ENCODE measurements around the gene THRA.

- TF ChIP-seq CTCF (IDR thresholded peaks at IDR 0.05), result no peak
- TF ChIP-seq TCF7L2 (IDR thresholded peaks at IDR 0.05; ENCODE audit: low read depth, low read length), result no peak
- TF ChIP-seq REST (IDR thresholded peaks at IDR 0.05; ENCODE audit: insufficient read depth in 1 of 2, low read depth in 2 of 2, low read length in 1 of 2), result no peak
- no peak for TF ChIP-seq POLR2AphosphoS5 (IDR thresholded peaks at IDR 0.05; ENCODE audit: low read depth, low read length)
Measured at GRCh38 chr17:40058865-40059264, 3.9 kb upstream of the THRA start.

Data from Panc1 (cell line).